HG03520 (cell line): Measurements from ENCODE around the gene EYS.
"Not testable (repeated sequence)": the region's sequence is repeated elsewhere in the genome, so short reads cannot be mapped to it uniquely, and the experiment has no call there.

ENCODE experiments used
- ATAC-seq: cut with Tn5 transposase; IDR thresholded peaks from one replicate; pipeline ENCODE4 v1.9.1; 2021; ENCODE audit warnings: mild to moderate bottlenecking, moderate library complexity; ENCODE audit not compliant: unreplicated experiment

EYS gene

GRCh38 chr6:63774961-63775360 is 1932.1 kb downstream of the EYS start:
- no peak for ATAC-seq

- no peak for ATAC-seq
Measured at GRCh38 chr6:63773200-63773599, 1933.8 kb downstream of the EYS start.

GRCh38 chr6:63765828-63766227 is 1941.2 kb downstream of the EYS start:
- ATAC-seq: no peak

- no peak for ATAC-seq
Measured at GRCh38 chr6:63764318-63764916, 1942.6 kb downstream of the EYS start.

GRCh38 chr6:63760199-63760598 is 1946.8 kb downstream of the EYS start:
- ATAC-seq: no peak

- ATAC-seq: no peak
Measured at GRCh38 chr6:63759605-63760105, 1947.4 kb downstream of the EYS start.

- no peak for ATAC-seq
Measured at GRCh38 chr6:63757826-63758225, 1949.2 kb downstream of the EYS start.

GRCh38 chr6:63757275-63757674 is 1949.8 kb downstream of the EYS start:
- ATAC-seq: not testable (repeated sequence)

GRCh38 chr6:63750400-63750799 is 1956.6 kb downstream of the EYS start:
- no peak for ATAC-seq

GRCh38 chr6:63745784-63746183 is 1961.2 kb downstream of the EYS start:
- ATAC-seq: no peak

GRCh38 chr6:63744810-63745209 is 1962.2 kb downstream of the EYS start:
- ATAC-seq: no peak

GRCh38 chr6:63743691-63744090 is 1963.3 kb downstream of the EYS start:
- ATAC-seq: no peak

GRCh38 chr6:63742060-63742459 is 1965.0 kb downstream of the EYS start:
- ATAC-seq: no peak

- no peak for ATAC-seq
Measured at GRCh38 chr6:63740709-63741108, 1966.3 kb downstream of the EYS start.

GRCh38 chr6:63739094-63739687 is 1967.8 kb downstream of the EYS start:
- ATAC-seq: no peak

GRCh38 chr6:63738190-63738589 is 1968.8 kb downstream of the EYS start:
- ATAC-seq: not testable (repeated sequence)

- ATAC-seq: no peak
Measured at GRCh38 chr6:63734923-63735322, 1972.1 kb downstream of the EYS start.

GRCh38 chr6:63732336-63732735 is 1974.7 kb downstream of the EYS start:
- no peak for ATAC-seq

GRCh38 chr6:63731930-63732329 is 1975.1 kb downstream of the EYS start:
- ATAC-seq: no peak

- ATAC-seq: no peak
Measured at GRCh38 chr6:63730311-63730710, 1976.7 kb downstream of the EYS start.

- no peak for ATAC-seq
Measured at GRCh38 chr6:63724721-63725120, 1982.3 kb downstream of the EYS start.

GRCh38 chr6:63721181-63721580 is 1985.8 kb downstream of the EYS start:
- ATAC-seq: no peak

GRCh38 chr6:63716169-63716568 is 1990.9 kb downstream of the EYS start:
- ATAC-seq: no peak
